Trophoblast cell (in vitro differentiated cells and primary cell): ENCODE measurements around the gene SHMT2.
"Not testable (repeated sequence)": the region's sequence is repeated elsewhere in the genome, so short reads cannot be mapped to it uniquely, and the experiment has no call there.

Experiments
- DNase-seq, 2 donors: peaks; one replicate each; pipeline ENCODE4 v3.0.0-alpha.2; 2016
- H2AFZ ChIP-seq: 2 replicates; pipeline ENCODE4 v1.6.1; 2013; ENCODE audit warnings: low read length, moderate library complexity, mild to moderate bottlenecking; ENCODE audit not compliant: insufficient read depth, poor library complexity
- H2AK5ac ChIP-seq: 2 replicates; pipeline ENCODE4 v1.6.1; 2013; ENCODE audit warnings: mild to moderate bottlenecking, low read length
- H2BK120ac ChIP-seq: 2 replicates; pipeline ENCODE4 v1.6.1; 2013; ENCODE audit warnings: low read length, mild to moderate bottlenecking, moderate library complexity; ENCODE audit not compliant: insufficient read depth, poor library complexity
- H2BK12ac ChIP-seq: 2 replicates; pipeline ENCODE4 v1.6.1; 2013; ENCODE audit warnings: mild to moderate bottlenecking, low read length, moderate library complexity
- H2BK5ac ChIP-seq: 2 replicates; pipeline ENCODE4 v1.6.1; 2013; ENCODE audit warnings: low read length, low read depth, moderate library complexity, mild to moderate bottlenecking; ENCODE audit not compliant: poor library complexity
- H3K14ac ChIP-seq: 2 replicates; pipeline ENCODE4 v1.6.1; 2013; ENCODE audit warnings: mild to moderate bottlenecking, low read length
- H3K18ac ChIP-seq: 2 replicates; pipeline ENCODE4 v1.6.1; 2013; ENCODE audit warnings: mild to moderate bottlenecking, low read length
- H3K23ac ChIP-seq: 2 replicates; pipeline ENCODE4 v1.6.1; 2013; ENCODE audit warnings: low read length
- H3K27ac ChIP-seq: 2 replicates; pipeline ENCODE4 v1.5.1; 2013; ENCODE audit warnings: low read depth, mild to moderate bottlenecking, inconsistent platforms, low read length, moderate library complexity
- H3K27me3 ChIP-seq: 2 replicates; pipeline ENCODE4 v1.6.1; 2013; ENCODE audit warnings: inconsistent platforms, mild to moderate bottlenecking, low read length, moderate library complexity; ENCODE audit not compliant: insufficient read depth
- H3K36me3 ChIP-seq, 2 experiments: 1 replicate in 1 of 2; 2 replicates in 1 of 2; pipeline ENCODE4 v1.6.1; 2013; ENCODE audit warnings: low read length in 2 of 2, mild to moderate bottlenecking in 2 of 2, moderate library complexity in 1 of 2; ENCODE audit not compliant: insufficient read depth in 2 of 2, control insufficient read depth in 1 of 2
- H3K4ac ChIP-seq: 2 replicates; pipeline ENCODE4 v1.6.1; 2013; ENCODE audit warnings: low read depth, mild to moderate bottlenecking, low read length, moderate library complexity
- H3K4me1 ChIP-seq, 2 experiments: 1 replicate in 1 of 2; 2 replicates in 1 of 2; pipeline ENCODE4 v1.6.1; 2013; ENCODE audit warnings: low read length in 2 of 2, mild to moderate bottlenecking in 2 of 2, moderate library complexity in 1 of 2; ENCODE audit not compliant: insufficient read depth in 2 of 2, control insufficient read depth in 1 of 2
- H3K4me2 ChIP-seq: 2 replicates; pipeline ENCODE4 v1.6.1; 2013; ENCODE audit warnings: inconsistent platforms, mild to moderate bottlenecking, low read length, moderate library complexity
- H3K4me3 ChIP-seq: 2 replicates; pipeline ENCODE4 v1.5.1; 2013; ENCODE audit warnings: mild to moderate bottlenecking, low read depth, low read length, inconsistent platforms
- H3K79me1 ChIP-seq: one replicate; pipeline ENCODE4 v1.6.1; 2013; ENCODE audit warnings: low read length
- H3K79me2 ChIP-seq: 2 replicates; pipeline ENCODE4 v1.6.1; 2013; ENCODE audit warnings: low read length, mild to moderate bottlenecking; ENCODE audit not compliant: control insufficient read depth, insufficient read depth, poor library complexity
- H3K9ac ChIP-seq: 2 replicates; pipeline ENCODE4 v1.6.1; 2013; ENCODE audit warnings: mild to moderate bottlenecking, low read length
- H3K9me3 ChIP-seq: 2 replicates; pipeline ENCODE4 v1.6.1; 2013; ENCODE audit warnings: low read depth, mild to moderate bottlenecking, control low read depth, inconsistent platforms, low read length; ENCODE audit not compliant: insufficient read depth
- H4K12ac ChIP-seq: 2 replicates; pipeline ENCODE4 v1.6.1; 2013; ENCODE audit warnings: low read depth, mild to moderate bottlenecking, low read length, moderate library complexity
- H4K8ac ChIP-seq: 2 replicates; pipeline ENCODE4 v1.6.1; 2013; ENCODE audit warnings: low read depth, mild to moderate bottlenecking, low read length, moderate library complexity
- H4K91ac ChIP-seq: one replicate; pipeline ENCODE4 v1.6.1; 2013; ENCODE audit warnings: low read depth, mild to moderate bottlenecking, low read length, moderate library complexity
- WGBS: extraction: QIAGEN DNeasy Blood & Tissue Kit; methylation state at CpG from one replicate; pipeline ENCODE4 v1.1.7; 2013; ENCODE audit warnings: missing lambda C conversion rate; ENCODE audit not compliant: insufficient read length, insufficient coverage; ENCODE audit errors: extremely low coverage; 5-methylcytosine and 5-hydroxymethylcytosine counted together

The SHMT2 gene

DNA sequence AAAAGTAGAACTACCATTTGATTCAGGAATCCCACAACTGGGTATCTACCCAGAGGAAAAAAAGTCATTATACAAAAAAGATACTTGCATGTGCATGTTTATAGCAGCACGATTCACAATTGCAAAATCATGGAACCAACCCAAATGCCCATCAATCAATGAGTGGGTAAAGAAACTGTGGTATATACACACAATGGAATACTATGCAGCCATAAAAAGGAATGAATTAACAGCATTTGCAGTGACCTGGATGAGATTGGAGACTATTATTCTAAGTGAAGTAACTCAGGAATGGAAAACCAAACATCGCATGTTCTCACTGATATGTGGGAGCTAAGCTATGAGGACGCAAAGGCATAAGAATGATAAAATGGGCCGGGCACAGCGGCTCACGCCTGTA is 46.7 kb downstream of the SHMT2 start:
- not testable (repeated sequence) for H2BK5ac ChIP-seq, H3K27me3 ChIP-seq, H3K4me2 ChIP-seq, H3K9ac ChIP-seq, H4K8ac ChIP-seq, H4K12ac ChIP-seq, H4K91ac ChIP-seq, H3K79me2 ChIP-seq, DNase-seq, H3K36me3 ChIP-seq, H2BK12ac ChIP-seq, H2AFZ ChIP-seq, H2AK5ac ChIP-seq, H3K14ac ChIP-seq, H3K79me1 ChIP-seq, H3K4me1 ChIP-seq, H3K4ac ChIP-seq, H3K4me3 ChIP-seq, H3K27ac ChIP-seq, H2BK120ac ChIP-seq, H3K18ac ChIP-seq, H3K9me3 ChIP-seq, H3K23ac ChIP-seq
- WGBS: no CpG with 5 or more reads among the region's 6 CpGs

DNA sequence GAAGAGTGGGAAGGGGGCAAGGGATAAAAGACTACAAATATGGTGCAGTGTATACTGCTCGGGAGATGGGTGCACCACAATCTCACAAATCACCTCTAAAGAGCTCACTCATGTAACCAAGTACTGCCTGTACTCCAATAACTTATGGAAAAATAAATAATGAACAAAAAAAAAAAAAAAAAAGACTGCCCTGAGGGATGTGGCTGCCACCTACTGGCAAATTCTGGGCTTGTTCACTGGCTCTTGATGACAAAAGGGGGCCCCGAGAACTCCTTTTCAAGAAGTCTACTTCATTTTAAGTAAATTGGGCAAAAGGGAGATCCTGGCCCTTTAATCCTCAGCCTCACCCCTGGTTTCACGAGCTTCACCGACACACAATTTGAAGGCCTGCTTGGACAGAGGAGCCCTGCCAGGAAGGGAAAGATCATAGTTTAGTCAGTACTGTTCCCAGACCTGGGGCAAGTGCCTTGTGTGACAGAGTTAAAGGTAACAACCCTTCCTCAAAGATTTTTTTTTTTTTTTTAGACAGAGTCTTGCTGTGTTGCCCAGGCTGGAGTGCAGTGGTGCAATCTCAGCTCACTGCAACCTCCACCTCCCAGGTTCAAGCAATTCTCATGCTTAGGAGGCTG is 47.5 kb downstream of the SHMT2 start:
- H3K18ac ChIP-seq: no peak overlapping the region
- H2AK5ac ChIP-seq: no peak overlapping the region
- no peaks in the 10 kb centered on the region for H3K9me3 ChIP-seq
- WGBS: no CpG with 5 or more reads among the region's 4 CpGs
- H2BK120ac ChIP-seq: no peak overlapping the region
- H3K4me1 ChIP-seq: peaks cover 6 to 8% of the 10 kb centered on the region in 2 experiments
- no peaks in the 10 kb centered on the region for H3K27me3 ChIP-seq
- no peak overlapping the region for H4K12ac ChIP-seq
- no peak overlapping the region for H3K23ac ChIP-seq
- no peaks in the 10 kb centered on the region for H3K79me2 ChIP-seq
- H3K14ac ChIP-seq: no peak overlapping the region
- no peak overlapping the region for H2BK12ac ChIP-seq
- H3K4me2 ChIP-seq: no peak overlapping the region
- H3K4me3 ChIP-seq: no peak overlapping the region
- H3K4ac ChIP-seq: no peak overlapping the region
- no peak overlapping the region for H2AFZ ChIP-seq
- no peak for DNase-seq
- peaks cover 4% of the 10 kb centered on the region for H3K79me1 ChIP-seq
- H3K9ac ChIP-seq: no peak overlapping the region
- no peak overlapping the region for H4K8ac ChIP-seq
- no peak overlapping the region for H4K91ac ChIP-seq
- H2BK5ac ChIP-seq: no peak overlapping the region
- H3K27ac ChIP-seq: no peak overlapping the region
- peaks cover 5% of the 10 kb centered on the region in 2 experiments for H3K36me3 ChIP-seq

DNA sequence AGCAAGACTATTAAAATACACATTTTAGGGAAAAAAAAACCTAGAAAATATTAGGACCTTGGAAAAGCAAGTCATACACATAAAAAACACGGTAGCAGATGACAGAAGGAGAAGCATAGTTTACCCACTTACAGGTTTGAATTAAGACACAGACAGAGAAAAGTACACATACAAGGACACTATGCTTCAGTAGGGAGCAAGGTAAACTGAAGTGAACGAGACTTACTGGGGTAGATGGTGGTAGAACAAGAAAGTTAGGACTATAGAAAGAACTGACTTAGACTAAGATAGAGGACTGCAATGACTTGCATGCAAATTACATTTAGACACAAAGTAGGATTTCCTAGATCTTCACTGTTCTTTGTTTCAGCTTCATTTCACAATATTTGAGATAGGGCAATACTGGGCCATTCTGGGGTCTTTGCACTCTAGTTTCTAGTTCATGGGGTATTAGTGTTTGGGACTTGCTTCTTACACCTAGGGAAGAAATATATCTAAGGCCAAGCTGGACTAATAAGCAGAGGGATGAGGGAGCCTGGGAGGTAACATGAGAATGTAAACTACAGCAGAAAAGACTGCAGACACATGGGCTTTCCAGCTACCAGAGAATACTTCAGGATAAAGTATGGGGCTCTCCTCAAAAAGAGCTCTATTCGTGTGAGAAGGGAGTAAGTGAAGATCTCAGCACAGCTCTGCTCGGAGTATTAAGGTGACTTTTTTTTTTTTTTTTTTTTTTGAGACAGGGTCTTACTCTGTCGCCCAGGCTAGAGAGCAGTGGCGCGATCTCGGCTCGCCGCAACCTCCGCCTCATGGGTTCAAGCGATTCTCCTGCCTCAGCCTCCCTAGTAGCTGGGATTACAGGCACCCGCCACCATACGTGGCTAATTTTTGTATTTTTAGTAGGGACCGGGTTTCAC is 49.2 kb downstream of the SHMT2 start:
- no peak overlapping the region for H2AFZ ChIP-seq

DNA sequence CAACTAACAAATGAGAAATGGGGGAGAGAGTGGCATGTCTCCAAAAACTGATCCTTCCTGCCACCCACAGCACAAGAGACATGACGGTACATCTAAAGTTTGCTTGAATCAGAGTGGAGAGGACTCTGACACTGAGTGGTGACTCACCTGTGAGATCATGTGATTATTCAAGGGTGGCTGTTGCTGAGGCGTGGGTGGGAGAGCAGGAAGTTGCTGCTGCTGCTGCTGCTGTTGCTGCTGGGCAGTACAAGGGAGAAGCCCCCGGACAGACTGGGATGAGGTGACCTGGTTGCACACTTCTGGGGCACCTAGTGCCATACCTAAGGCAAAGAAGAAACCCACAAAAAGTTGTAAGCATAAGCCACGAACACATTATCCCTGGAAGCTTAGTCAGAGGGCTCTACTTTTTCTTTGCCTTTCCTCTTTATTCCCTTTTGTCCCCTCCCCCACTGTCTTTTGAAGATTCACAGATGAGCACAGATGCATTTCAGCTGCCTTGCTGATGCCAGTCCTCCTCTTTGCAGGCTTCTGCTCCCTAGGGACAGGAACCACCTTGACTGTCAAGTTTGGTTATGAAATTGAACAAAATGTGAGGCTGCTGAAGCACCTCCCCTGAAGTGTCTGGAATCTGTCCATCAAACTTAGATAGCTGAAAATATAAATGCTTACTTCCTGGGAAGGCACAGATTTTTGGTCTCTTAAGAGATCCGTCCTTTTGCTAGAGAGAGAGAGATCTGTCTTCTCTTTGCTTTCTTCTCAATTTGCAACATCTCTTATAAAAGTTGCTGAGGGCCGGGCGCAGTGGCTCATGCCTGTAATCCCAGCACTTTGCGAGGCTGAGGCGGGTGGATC is 50.9 kb downstream of the SHMT2 start:
- no peak overlapping the region for H3K14ac ChIP-seq
- H3K4ac ChIP-seq: no peak overlapping the region
- H3K4me3 ChIP-seq: no peak overlapping the region
- peak; percentile 50 to 73 for DNase-seq
- H4K8ac ChIP-seq: peak overlapping the region; percentile 34
- H3K9me3 ChIP-seq: no peaks in the 10 kb centered on the region
- H3K27ac ChIP-seq: peak overlapping the region; percentile 78
- no peak overlapping the region for H2BK12ac ChIP-seq
- H3K23ac ChIP-seq: no peak overlapping the region
- no peak overlapping the region for H3K18ac ChIP-seq
- H3K27me3 ChIP-seq: no peaks in the 10 kb centered on the region
- peaks cover 6 to 8% of the 10 kb centered on the region in 2 experiments for H3K4me1 ChIP-seq
- peaks cover 4% of the 10 kb centered on the region for H3K79me1 ChIP-seq
- no peak overlapping the region for H2AK5ac ChIP-seq
- H3K9ac ChIP-seq: no peak overlapping the region
- peak overlapping the region; percentile 49 for H3K4me2 ChIP-seq
- no CpG with 5 or more reads among the region's 9 CpGs for WGBS
- H3K79me2 ChIP-seq: no peaks in the 10 kb centered on the region
- no peak overlapping the region for H4K91ac ChIP-seq
- H3K36me3 ChIP-seq: peaks cover 8 to 9% of the 10 kb centered on the region in 2 experiments
- peak overlapping the region; percentile 25 for H2BK120ac ChIP-seq
- H4K12ac ChIP-seq: no peak overlapping the region
- H2BK5ac ChIP-seq: peak overlapping the region; percentile 44
- no peak overlapping the region for H2AFZ ChIP-seq

More for the DNA sequence above, 49.2 kb downstream of the SHMT2 start:
- H3K4me2 ChIP-seq: no peak overlapping the region
- no peaks in the 10 kb centered on the region for H3K79me2 ChIP-seq
- no peak overlapping the region for H4K91ac ChIP-seq
- no peaks in the 10 kb centered on the region for H3K9me3 ChIP-seq
- H3K4ac ChIP-seq: no peak overlapping the region
- no peak overlapping the region for H2AK5ac ChIP-seq
- no peak overlapping the region for H4K8ac ChIP-seq
- H3K4me3 ChIP-seq: no peak overlapping the region
- no peak overlapping the region for H3K14ac ChIP-seq
- H3K18ac ChIP-seq: no peak overlapping the region
- H3K27me3 ChIP-seq: no peaks in the 10 kb centered on the region
- no peak overlapping the region for H2BK12ac ChIP-seq
- H2BK120ac ChIP-seq: no peak overlapping the region
- H3K36me3 ChIP-seq: peaks cover 6 to 7% of the 10 kb centered on the region in 2 experiments
- H3K4me1 ChIP-seq: peaks cover 6 to 8% of the 10 kb centered on the region in 2 experiments
- peaks cover 4% of the 10 kb centered on the region for H3K79me1 ChIP-seq
- no peak overlapping the region for H3K27ac ChIP-seq
- H3K9ac ChIP-seq: no peak overlapping the region
- H4K12ac ChIP-seq: no peak overlapping the region
- no peak overlapping the region for H2BK5ac ChIP-seq
- no peak for DNase-seq
- H3K23ac ChIP-seq: no peak overlapping the region
- no CpG with 5 or more reads among the region's 15 CpGs for WGBS
